ENCODE data around the gene SUSD3.
A peak's percentile ranks its signal among the peaks of the same experiment; 100 is the strongest.

SUSD3 gene

GRCh38 chr9:93072383-93072795 is 13.9 kb downstream of the SUSD3 start:
- no peak overlapping the region for H3K4me3 ChIP-seq (ENCODE audit: control insufficient read depth, low read depth, low read length)
- no peak for TF ChIP-seq CTCF (conservative IDR thresholded peaks at IDR 0.05; ENCODE audit: control insufficient read depth, insufficient read depth, low read depth, low read length)
- DNase-seq (ENCODE audit: low read depth), result peak; percentile 78

- no peak overlapping the region for H3K4me3 ChIP-seq (ENCODE audit: control insufficient read depth, low read depth, low read length)
- DNase-seq (ENCODE audit: low read depth), result no peak
- TF ChIP-seq CTCF (conservative IDR thresholded peaks at IDR 0.05; ENCODE audit: control insufficient read depth, insufficient read depth, low read depth, low read length), result no peak
Measured at GRCh38 chr9:93076101-93076791, 17.7 kb downstream of the SUSD3 start.

- TF ChIP-seq CTCF (conservative IDR thresholded peaks at IDR 0.05; ENCODE audit: control insufficient read depth, insufficient read depth, low read depth, low read length), result no peak
- no peak for DNase-seq (ENCODE audit: low read depth)
- H3K4me3 ChIP-seq (ENCODE audit: control insufficient read depth, low read depth, low read length), result no peak overlapping the region
Measured at GRCh38 chr9:93076792-93077128, 18.3 kb downstream of the SUSD3 start.

GRCh38 chr9:93077367-93077766 is 18.9 kb downstream of the SUSD3 start:
- H3K4me3 ChIP-seq (ENCODE audit: control insufficient read depth, low read depth, low read length), result no peak overlapping the region
- TF ChIP-seq CTCF (conservative IDR thresholded peaks at IDR 0.05; ENCODE audit: control insufficient read depth, insufficient read depth, low read depth, low read length), result no peak
- DNase-seq (ENCODE audit: low read depth), result no peak

DNA sequence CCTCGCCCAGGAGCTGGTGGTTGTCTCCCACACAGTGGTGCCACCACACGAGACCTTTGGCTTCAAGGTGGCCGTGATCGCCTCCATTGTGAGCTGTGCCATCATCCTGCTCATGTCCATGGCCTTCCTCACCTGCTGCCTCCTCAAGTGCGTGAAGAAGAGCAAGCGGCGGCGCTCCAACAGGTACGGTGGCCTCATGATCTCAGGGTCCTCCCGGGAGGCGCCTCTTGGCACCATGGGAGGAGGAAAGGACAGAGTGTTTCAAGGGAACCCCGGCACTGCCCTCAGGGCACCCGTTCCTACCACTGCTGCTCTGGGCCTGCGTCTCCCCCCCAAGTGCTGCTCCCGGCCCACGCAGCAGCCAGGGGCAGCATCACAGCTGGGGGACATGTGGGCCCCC is 19.3 kb downstream of the SUSD3 start:
- no peak for TF ChIP-seq CTCF (conservative IDR thresholded peaks at IDR 0.05; ENCODE audit: control insufficient read depth, insufficient read depth, low read depth, low read length)
- no peak for DNase-seq (ENCODE audit: low read depth)
- no peak overlapping the region for H3K4me3 ChIP-seq (ENCODE audit: control insufficient read depth, low read depth, low read length)

DNA sequence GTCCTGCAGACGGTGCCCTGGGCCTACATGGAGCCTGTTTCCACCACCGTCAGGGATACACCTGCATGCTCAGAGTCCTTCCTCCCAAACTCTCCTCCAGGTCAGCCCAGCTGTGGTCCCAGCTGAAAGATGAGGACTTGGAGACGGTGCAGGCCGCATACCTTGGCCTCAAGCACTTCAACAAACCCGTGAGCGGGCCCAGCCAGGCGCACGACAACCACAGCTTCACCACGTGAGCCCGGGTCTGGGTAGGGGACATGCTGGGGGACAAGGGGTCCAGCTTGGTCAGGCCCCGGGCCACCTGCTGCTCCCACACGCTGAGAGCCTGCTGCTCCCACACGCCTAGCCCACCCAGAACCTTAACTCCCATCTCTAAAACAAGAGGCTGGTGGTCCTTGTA is 20.9 kb downstream of the SUSD3 start:
- H3K4me3 ChIP-seq (ENCODE audit: control insufficient read depth, low read depth, low read length), result no peak overlapping the region
- no peak for TF ChIP-seq CTCF (conservative IDR thresholded peaks at IDR 0.05; ENCODE audit: control insufficient read depth, insufficient read depth, low read depth, low read length)

DNA sequence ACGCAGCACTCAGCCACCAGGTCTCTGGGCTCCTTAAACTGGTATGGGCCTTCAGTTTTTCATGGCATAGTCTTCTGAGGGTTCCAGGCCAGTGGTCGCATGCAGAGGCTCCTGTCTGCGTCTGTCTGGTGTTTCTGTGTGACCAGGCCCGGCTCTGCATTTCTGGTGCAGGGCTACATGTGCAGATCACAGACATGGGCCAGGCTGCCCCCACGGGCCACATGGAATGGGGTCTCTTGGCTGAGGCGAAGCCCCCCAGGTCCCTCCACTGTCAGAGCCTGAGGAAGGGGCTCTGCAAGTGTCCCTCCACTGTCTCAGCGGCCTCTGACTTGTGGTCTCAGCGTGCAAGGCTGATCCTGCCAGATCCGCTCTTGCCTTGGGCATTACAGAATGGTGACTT is 21.9 kb downstream of the SUSD3 start:
- DNase-seq (ENCODE audit: low read depth), result no peak
- H3K4me3 ChIP-seq (ENCODE audit: control insufficient read depth, low read depth, low read length), result no peak overlapping the region
- no peak for TF ChIP-seq CTCF (conservative IDR thresholded peaks at IDR 0.05; ENCODE audit: control insufficient read depth, insufficient read depth, low read depth, low read length)

More for the DNA sequence above, 20.9 kb downstream of the SUSD3 start:
- DNase-seq (ENCODE audit: low read depth), result no peak
